ENCODE results near the gene GNA15.

DNA sequence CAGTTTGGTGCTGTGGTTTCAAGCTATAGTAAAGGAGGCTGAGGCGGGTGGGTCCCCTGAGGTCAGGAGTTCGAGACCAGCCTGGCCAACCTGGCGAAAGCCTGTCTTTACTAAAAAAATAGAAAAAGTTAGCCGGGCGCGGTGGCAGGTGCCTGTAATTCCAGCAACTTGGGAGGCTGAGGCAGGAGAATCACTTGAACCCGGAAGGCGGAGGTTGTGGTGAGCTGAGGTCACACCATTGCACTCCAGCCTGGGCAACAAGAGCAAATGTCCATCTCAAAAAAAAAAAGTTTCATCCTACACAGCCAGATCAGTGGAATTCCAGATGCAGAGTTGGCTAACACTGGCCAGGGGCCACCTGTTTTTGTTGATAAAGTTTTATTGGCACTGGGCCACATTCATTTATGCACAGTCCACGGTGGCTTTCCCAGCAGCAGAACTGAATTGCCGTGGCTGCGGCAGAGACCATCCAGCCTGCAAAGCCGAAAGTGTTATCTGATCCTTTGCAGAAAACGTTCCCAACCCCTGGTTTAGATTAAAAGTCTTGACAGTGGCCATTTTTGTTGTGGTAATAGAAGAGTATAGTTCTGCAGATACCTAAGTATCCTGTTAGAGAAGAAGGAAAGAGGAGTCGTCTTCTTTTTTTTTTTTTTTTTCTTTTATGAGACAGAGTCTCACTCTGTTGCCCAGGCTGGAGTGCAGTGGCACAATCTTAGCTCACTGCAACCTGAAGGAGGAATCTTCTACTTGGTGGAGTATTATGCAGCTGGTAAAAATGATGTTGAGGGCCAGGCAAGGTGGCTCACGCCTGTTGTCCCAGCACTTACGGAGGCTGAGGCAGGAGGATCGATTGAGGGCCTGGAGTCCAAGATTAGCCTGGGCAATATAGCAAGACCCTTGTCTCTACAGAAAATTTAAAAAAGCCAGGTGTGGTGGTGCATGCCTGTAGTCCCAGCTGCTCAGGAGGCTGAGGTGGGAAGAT lies 58.6 kb downstream of the GNA15 start:
- TF ChIP-seq EP300 (IDR thresholded peaks at IDR 0.05): no peak
- TF ChIP-seq, protein P1, sequence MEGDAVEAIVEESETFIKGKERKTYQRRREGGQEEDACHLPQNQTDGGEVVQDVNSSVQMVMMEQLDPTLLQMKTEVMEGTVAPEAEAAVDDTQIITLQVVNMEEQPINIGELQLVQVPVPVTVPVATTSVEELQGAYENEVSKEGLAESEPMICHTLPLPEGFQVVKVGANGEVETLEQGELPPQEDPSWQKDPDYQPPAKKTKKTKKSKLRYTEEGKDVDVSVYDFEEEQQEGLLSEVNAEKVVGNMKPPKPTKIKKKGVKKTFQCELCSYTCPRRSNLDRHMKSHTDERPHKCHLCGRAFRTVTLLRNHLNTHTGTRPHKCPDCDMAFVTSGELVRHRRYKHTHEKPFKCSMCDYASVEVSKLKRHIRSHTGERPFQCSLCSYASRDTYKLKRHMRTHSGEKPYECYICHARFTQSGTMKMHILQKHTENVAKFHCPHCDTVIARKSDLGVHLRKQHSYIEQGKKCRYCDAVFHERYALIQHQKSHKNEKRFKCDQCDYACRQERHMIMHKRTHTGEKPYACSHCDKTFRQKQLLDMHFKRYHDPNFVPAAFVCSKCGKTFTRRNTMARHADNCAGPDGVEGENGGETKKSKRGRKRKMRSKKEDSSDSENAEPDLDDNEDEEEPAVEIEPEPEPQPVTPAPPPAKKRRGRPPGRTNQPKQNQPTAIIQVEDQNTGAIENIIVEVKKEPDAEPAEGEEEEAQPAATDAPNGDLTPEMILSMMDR (IDR thresholded peaks at IDR 0.05): no peak
- no peak for TF ChIP-seq POLR2A (IDR thresholded peaks at IDR 0.05)

Measured in tibial nerve (tissue), 4 donors.